HepG2 (cell line): ENCODE measurements around the gene ZKSCAN1. TPM values are rescaled to one million over a fixed set of nuclear protein-coding genes. Genes with fewer than 3 reads are reported as not detected.

Experiments
- ATAC-seq: fragments of 200-7000 bp; cut with Tn5 transposase; 3 replicates; pipeline ENCODE4 v1.9.1; 2020; ENCODE audit warnings: mild to moderate bottlenecking, moderate library complexity
- BruUV-seq: library from RNA; stranded (reverse); fragments of 400-500 nt; replicated peaks from 2 replicates; lab custom pipeline; 2021; lab: Mats Ljungman, UMichigan
- CTCF ChIA-PET: fragments of 300-600 bp; formaldehyde crosslinking; extraction: SDS; loops from one replicate; lab custom pipeline; 2021; ENCODE audit warnings: low total read pairs, inconsistent platforms, low intra/inter-chr PET ratio; lab: Yijun Ruan, JAX
- POLR2A ChIA-PET: fragments of 350-600 bp; sonication (Branson Sonifier 250); formaldehyde crosslinking; loops from one replicate; lab custom pipeline; 2020; ENCODE audit warnings: antibody characterized with exemption, inconsistent platforms; lab: Yijun Ruan, JAX
- DNase-seq: peaks from one replicate; pipeline ENCODE4 v3.0.0-alpha.2; 2015; ENCODE audit warnings: low spot score
- FAIRE-seq: peaks from 3 replicates; lab custom pipeline; 2011; peaks lifted over from hg19 to GRCh38; lab: Jason Lieb, UNC
- H2AFZ ChIP-seq: one replicate; pipeline ENCODE4 v1.6.1; 2011; ENCODE audit warnings: low read length, inconsistent platforms
- H3K27ac ChIP-seq: fragments of 300-600 bp; 3 replicates; pipeline ENCODE4 v1.8.0; 2011; ENCODE audit warnings: mixed run types, mild to moderate bottlenecking, mixed read lengths, low read length, inconsistent platforms; ENCODE audit not compliant: insufficient read depth; ENCODE audit errors: extremely low read length
- H3K27me3 ChIP-seq, 2 experiments: fragments of 200-600 bp in 1 of 2; 2 replicates in 1 of 2; 3 replicates in 1 of 2; pipeline versions ENCODE4 v1.6.0 to v1.8.0; 2011; ENCODE audit warnings: low read length in 2 of 2, mild to moderate bottlenecking in 2 of 2, moderate library complexity in 2 of 2, inconsistent platforms in 1 of 2; ENCODE audit not compliant: insufficient read depth in 2 of 2, control insufficient read depth in 1 of 2
- H3K36me3 ChIP-seq, 2 experiments: fragments of 200-600 bp in 1 of 2; replicated peaks in 1 of 2; 2 replicates in 1 of 2; 3 replicates in 1 of 2; pipeline versions ENCODE4 v1.5.1 to v1.8.0; 2011; ENCODE audit warnings: low read length in 2 of 2, inconsistent platforms in 1 of 2; ENCODE audit not compliant: insufficient read depth in 2 of 2, control insufficient read depth in 1 of 2
- H3K4me1 ChIP-seq: 2 replicates; pipeline ENCODE4 v1.5.1; 2012; ENCODE audit warnings: low read length, inconsistent platforms; ENCODE audit not compliant: insufficient read depth
- H3K4me2 ChIP-seq: 2 replicates; pipeline ENCODE4 v1.6.0; 2011; ENCODE audit warnings: low read depth, low read length, inconsistent platforms
- H3K4me3 ChIP-seq, 3 experiments: fragments of 200-600 bp in 1 of 3; sonication (generic), shearing (Covaris generic) in 1 of 3; replicated peaks in 1 of 3; 2 replicates each; pipeline ENCODE4 v1.5.1; 2011 to 2016; ENCODE audit warnings: low read length in 3 of 3, inconsistent platforms in 2 of 3, low read depth in 2 of 3, mild to moderate bottlenecking in 2 of 3, control low read depth in 1 of 3, mixed read lengths in 1 of 3; ENCODE audit not compliant: insufficient read depth in 1 of 3
- H3K79me2 ChIP-seq: one replicate; pipeline ENCODE4 v1.6.1; 2011; ENCODE audit warnings: low read length, inconsistent platforms; ENCODE audit not compliant: insufficient read depth
- H3K9ac ChIP-seq: 2 replicates; pipeline ENCODE4 v1.6.0; 2011; ENCODE audit warnings: mild to moderate bottlenecking, low read depth, low read length, inconsistent platforms; ENCODE audit not compliant: insufficient read depth
- H3K9me3 ChIP-seq: 2 replicates; pipeline ENCODE4 v1.5.1; 2012; ENCODE audit warnings: mild to moderate bottlenecking, low read length
- H4K20me1 ChIP-seq: 2 replicates; pipeline ENCODE4 v1.6.0; 2011; ENCODE audit warnings: inconsistent platforms, mild to moderate bottlenecking, low read length, moderate library complexity; ENCODE audit not compliant: insufficient read depth
- CSRNP1 ChIP-seq: sonication (generic); formaldehyde crosslinking; IDR thresholded peaks from 2 replicates; pipeline ENCODE4 v1.8.1; 2023; ENCODE audit warnings: mild to moderate bottlenecking, missing genetic modification reagents
- DDIT3 ChIP-seq: sonication (generic); formaldehyde crosslinking; IDR thresholded peaks from 2 replicates; pipeline ENCODE4 v1.4.0; 2020; ENCODE audit warnings: mild to moderate bottlenecking, missing genetic modification reagents
- HMGXB3 ChIP-seq: sonication (generic); formaldehyde crosslinking; IDR thresholded peaks from 2 replicates; pipeline ENCODE4 v1.4.0; 2020; ENCODE audit warnings: missing genetic modification reagents, borderline replicate concordance
- SNAPC4 ChIP-seq: sonication (generic); formaldehyde crosslinking; IDR thresholded peaks from 2 replicates; pipeline ENCODE4 v1.4.0; 2020; ENCODE audit warnings: mild to moderate bottlenecking, missing genetic modification reagents
- YY1 ChIP-seq: IDR thresholded peaks from 2 replicates; pipeline ENCODE4 v1.6.1; 2011; ENCODE audit warnings: low read length, low read depth, moderate library complexity, mild to moderate bottlenecking; ENCODE audit not compliant: insufficient read depth, insufficient replicate concordance
- ZNF180 ChIP-seq: sonication (generic); formaldehyde crosslinking; IDR thresholded peaks from 2 replicates; pipeline ENCODE4 v1.4.0; 2020; ENCODE audit warnings: low read depth, missing genetic modification reagents, borderline replicate concordance
- ZNF512B ChIP-seq: sonication (generic); formaldehyde crosslinking; IDR thresholded peaks from 2 replicates; pipeline ENCODE4 v1.5.1; 2020; ENCODE audit warnings: missing genetic modification reagents, mild to moderate bottlenecking, borderline replicate concordance
- ZSCAN31 ChIP-seq: sonication (generic); formaldehyde crosslinking; IDR thresholded peaks from 2 replicates; pipeline ENCODE4 v1.5.0; 2020; ENCODE audit warnings: low read depth, mild to moderate bottlenecking, missing genetic modification reagents
- WGBS: methylation state at CpG from one replicate; pipeline ENCODE4 v1.1.6; 2017; ENCODE audit warnings: low lambda C conversion rate; 5-methylcytosine and 5-hydroxymethylcytosine counted together
- in situ Hi-C: cut with HindIII; loops from 2 replicates; pipeline ENCODE4 v1.10.0; 2017; ENCODE audit warnings: low pct_unique_long_range_greater_than_20kb; ENCODE audit not compliant: extremely low pct_ligation_motif_present
- intact Hi-C: fragments of 100-400 bp; cut with micrococcal nuclease; formaldehyde crosslinking; loops from one replicate; pipeline ENCODE4 v1.10.0; 2022; ENCODE audit not compliant: unreplicated experiment
- polyA plus RNA-seq, 8 experiments: library from polyadenylated mRNA; depleted of rRNA in 3 of 8; stranded (reverse) in 7 of 8; unstranded in 1 of 8; fragments of >200 nt; fragmentation: Illumina TruSeq in 4 of 8; extraction: Trizol in 4 of 8; gene quantifications; 2 replicates each; pipeline versions ENCODE4 v1.2.1 to v1.2.3, GENCODE V29; 2011 to 2016; ENCODE audit warnings: low read depth in 4 of 8, missing spikeins in 1 of 8, mixed read lengths in 1 of 8; ENCODE audit not compliant: insufficient read depth in 1 of 8
- total RNA-seq, 5 experiments: library from RNA; depleted of rRNA; stranded (reverse); fragments of >200 nt; fragmentation: Illumina TruSeq; extraction: Trizol; gene quantifications; 2 replicates each; pipeline ENCODE4 v1.2.3, GENCODE V29; 2016; ENCODE audit warnings: low read depth in 1 of 5

ZKSCAN1 gene
- total and polyA plus RNA-seq, 2 of the 13 experiments (the other 11 are each of a cell fraction or from before 2014, with no cell fraction given) = 46.4 to 60.6 TPM

- in situ Hi-C loops = loop anchor here (10.0 kb wide), 1 partner anchor 142 kb away; the partner anchor contains the start of gene TRIM4
- DNase-seq (no peak), FAIRE-seq (no peak), ATAC-seq (no peak)
- ChIA-PET POLR2A (interaction anchor here (1.7 kb wide), 1 partner anchor 22 kb away, joined by 4 read pairs; no protein-coding TSS in a partner anchor), CTCF (no interaction called here)
- Histone ChIP-seq H3K4me1 (peaks cover 1% of the 10 kb centered on the region; the same call in 1 of the 2 replicates), H3K9me3 (no peaks in the 10 kb centered on the region), H3K36me3 (peaks cover 7 to 35% of the 10 kb centered on the region in 2 experiments; a peak in 4 of 5 replicates), H3K79me2 (no peaks in the 10 kb centered on the region), H3K9ac (no peak overlapping the region), H3K27me3 (no peaks in the 10 kb centered on the region; a peak in 1 of 5 replicates), H3K27ac (no peak overlapping the region), H4K20me1 (no peaks in the 10 kb centered on the region), H2AFZ (no peak overlapping the region), H3K4me3 (no peak overlapping the region), H3K4me2 (no peak overlapping the region)
- intact Hi-C loops = no loop called here
- no TSS peak for BruUV-seq
- WGBS = 96% methylated on average over 5 of the region's 10 CpGs
- no peak for TF ChIP-seq ZSCAN31 (CRISPR knock-in tag)
- no peak for TF ChIP-seq YY1
- TF ChIP-seq ZNF512B (CRISPR knock-in tag) = no peak
- TF ChIP-seq CSRNP1 (CRISPR knock-in tag) = no peak
- no peak for TF ChIP-seq ZNF180 (CRISPR knock-in tag)
- TF ChIP-seq HMGXB3 (CRISPR knock-in tag) = no peak
- TF ChIP-seq SNAPC4 (CRISPR knock-in tag) = no peak
- no peak for TF ChIP-seq DDIT3 (CRISPR knock-in tag)
Observed at GRCh38 chr7:100057006-100057405, 41.6 kb downstream of the ZKSCAN1 start.
